ENCODE results near the gene SAMD8.

DNA sequence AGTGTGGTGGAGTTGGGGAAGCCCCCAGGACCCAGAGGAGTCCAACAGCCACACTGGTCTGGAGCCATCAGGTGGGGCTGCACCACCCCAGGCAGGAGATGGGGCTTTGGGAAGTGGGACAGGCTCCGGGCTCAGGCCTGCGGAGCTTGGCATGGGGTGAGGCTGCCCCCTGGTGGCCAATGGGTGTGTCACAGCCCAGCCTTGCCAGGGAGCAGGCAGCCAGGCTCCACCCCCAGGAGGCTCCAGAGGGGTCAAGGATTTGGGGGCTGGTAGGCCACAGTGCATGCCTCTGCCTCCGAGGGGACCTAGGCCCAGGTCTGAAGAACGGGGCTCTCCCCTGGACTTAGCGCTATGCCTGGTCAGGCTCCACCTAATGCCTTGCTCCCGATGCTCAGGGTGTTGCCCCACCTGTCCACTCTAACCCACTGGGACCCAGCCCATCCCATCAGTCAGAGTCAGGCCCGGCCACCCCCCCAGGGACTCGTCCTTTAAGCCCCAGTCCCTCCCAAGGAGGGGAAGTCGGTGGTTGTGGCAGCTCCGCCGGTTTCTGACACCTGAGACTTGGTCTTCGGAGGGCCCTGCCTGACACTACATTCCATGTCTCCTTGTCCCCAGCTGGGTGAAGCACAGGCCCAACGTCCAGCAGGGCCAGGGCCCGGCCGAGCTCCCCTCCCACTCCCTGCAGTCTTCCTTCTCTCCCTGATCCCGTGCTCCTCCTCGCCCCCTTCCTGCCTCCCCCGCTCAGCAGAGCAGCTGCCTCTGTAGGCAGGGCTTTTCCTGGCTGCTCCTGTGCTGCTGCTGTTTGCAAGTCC lies 11.3 kb upstream of the SAMD8 start:
- TF ChIP-seq EZH2phosphoT487 (IDR thresholded peaks at IDR 0.05; ENCODE audit: borderline replicate concordance) (no peak), REST (IDR thresholded peaks at IDR 0.05; ENCODE audit: low read depth) (no peak), RAD21 (IDR thresholded peaks at IDR 0.05; ENCODE audit: low read depth) (peak; percentile 96)

All from HCT116 (cell line).